SU-DHL-6 (cell line): ENCODE results near the gene RELN.

Source experiments
- EZH2phosphoT487 ChIP-seq: fragments of 200-600 bp; sonication (generic), shearing (Covaris generic); conservative IDR thresholded peaks from 2 replicates; pipeline ENCODE4 v1.6.1; 2018; ENCODE audit warnings: mild to moderate bottlenecking, antibody characterized with exemption, low read length, moderate library complexity, mixed read lengths
- TF ChIP-seq, protein P1 (sequence below): fragments of 200-600 bp; sonication (generic); IDR thresholded peaks from one replicate; pipeline ENCODE4 v1.5.1; 2017; ENCODE audit warnings: antibody characterized with exemption, mild to moderate bottlenecking, low read length, moderate library complexity; ENCODE audit not compliant: insufficient read depth, poor library complexity, severe bottlenecking

DNA sequence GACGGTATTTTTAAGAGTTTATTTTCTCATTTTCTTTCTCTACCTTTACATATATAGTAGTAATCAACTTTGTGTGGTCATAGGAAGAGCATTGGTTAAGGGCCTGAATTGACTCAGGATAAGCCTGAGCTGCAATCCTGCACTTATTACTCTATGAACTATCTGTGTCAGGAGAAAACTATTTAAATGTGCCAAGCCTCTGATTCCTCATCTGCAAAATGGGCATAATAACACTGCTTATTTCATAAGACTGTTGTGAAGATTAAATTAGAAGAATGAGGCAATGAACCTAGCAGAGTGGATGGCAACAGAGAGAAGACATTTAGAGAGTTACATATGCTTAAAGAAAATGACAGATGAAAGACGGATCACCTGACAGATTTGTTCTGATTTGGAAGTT, 175.5 kb downstream of the RELN start:
- no peak for TF ChIP-seq EZH2phosphoT487
- TF ChIP-seq, protein P1, sequence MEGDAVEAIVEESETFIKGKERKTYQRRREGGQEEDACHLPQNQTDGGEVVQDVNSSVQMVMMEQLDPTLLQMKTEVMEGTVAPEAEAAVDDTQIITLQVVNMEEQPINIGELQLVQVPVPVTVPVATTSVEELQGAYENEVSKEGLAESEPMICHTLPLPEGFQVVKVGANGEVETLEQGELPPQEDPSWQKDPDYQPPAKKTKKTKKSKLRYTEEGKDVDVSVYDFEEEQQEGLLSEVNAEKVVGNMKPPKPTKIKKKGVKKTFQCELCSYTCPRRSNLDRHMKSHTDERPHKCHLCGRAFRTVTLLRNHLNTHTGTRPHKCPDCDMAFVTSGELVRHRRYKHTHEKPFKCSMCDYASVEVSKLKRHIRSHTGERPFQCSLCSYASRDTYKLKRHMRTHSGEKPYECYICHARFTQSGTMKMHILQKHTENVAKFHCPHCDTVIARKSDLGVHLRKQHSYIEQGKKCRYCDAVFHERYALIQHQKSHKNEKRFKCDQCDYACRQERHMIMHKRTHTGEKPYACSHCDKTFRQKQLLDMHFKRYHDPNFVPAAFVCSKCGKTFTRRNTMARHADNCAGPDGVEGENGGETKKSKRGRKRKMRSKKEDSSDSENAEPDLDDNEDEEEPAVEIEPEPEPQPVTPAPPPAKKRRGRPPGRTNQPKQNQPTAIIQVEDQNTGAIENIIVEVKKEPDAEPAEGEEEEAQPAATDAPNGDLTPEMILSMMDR, result no peak
